Activated T-helper 1 cell treated with anti-CD3 and anti-CD28 coated beads, Interleukin-2, amount 50 U/mL, for 16 hours (primary cell): ENCODE results near the gene CHN2.

Experiments
- DNase-seq, 2 donors: peaks; one replicate each; pipeline ENCODE4 v3.0.0-alpha.2; 2020; ENCODE audit warnings: low read depth in 1 of 2, low spot score in 1 of 2

The CHN2 gene

DNA sequence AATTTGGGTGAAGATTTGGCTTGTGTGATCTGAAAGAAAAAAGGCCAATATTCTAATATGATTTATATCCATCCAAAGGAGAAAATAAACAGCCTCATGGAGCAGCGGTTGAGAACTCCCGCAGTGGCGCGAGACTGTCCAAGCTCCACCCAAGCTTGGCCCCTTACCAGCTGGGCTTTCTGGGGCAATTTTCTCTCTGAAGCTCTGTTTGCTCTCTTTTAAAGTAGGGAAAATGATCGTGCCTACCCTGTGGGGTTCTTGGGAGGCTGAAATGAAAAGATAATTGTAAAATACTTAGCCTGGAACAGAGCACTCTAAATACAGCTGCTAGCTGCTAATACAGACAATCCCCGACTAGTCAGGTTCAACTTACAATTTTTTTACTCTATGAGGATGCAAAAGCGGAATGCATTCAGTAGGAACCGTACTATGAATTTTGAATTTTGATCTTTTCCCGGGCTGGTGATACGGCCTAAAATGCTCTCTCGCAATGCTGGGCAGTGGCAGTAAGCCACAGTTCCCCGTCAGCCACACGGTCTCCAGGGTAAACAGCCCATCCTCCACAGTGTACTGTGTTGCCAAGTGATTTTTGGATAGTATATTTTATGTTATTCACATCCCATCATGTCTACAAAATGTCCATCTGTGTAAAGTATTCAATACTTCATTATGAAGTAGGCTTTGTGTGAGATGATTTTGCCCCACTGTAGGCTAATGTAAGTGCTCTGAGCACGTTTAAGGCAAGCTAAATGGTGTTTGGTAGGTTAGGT is 137.7 kb downstream of the CHN2 start:
- DNase-seq: no peak

DNA sequence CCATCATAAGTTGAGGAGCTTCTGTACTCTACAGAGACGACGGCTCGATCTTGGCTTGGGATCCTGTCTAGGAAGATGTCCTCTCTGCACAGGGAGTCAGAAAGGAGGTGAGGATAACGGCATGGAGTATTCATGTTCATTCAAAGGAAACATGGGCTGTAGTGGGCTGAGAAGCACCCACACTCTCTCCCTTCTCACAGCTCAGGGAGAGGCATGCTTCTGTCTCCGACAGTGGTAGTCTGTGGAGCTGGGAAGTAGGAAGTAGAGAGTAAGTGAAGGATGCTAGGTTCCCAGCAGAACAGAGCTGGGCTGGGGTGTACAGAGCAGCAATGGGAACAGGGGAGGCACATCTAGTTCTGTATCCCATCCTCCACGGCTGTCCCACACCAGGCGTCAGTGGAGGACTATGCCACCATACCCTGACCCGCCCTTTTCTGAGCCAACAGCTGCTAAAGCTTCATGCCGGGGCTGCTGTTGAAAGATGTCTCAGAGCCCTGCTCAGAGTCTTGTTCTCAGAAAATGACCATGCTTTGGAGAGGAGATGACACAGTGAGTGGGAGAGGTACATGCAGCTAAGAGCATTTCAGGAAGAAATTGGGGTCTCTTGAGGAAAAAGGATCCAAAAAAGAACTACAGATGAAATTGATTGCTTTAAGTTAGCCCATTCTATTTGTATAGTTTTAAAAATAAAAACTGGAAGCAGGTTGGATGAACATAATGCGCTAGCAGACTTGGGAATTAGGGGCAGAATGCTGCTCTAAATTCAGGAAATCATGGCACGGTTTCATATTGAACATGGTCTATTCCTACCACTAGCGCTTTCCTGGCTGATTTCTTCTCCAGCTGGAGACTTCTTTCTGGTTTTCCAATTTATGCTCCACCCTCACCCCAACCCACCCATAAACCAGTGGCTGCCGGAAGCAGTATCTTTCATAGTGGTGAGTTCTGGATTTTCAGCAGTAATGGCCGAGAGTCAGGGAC is 138.6 kb downstream of the CHN2 start:
- no peak for DNase-seq

DNA sequence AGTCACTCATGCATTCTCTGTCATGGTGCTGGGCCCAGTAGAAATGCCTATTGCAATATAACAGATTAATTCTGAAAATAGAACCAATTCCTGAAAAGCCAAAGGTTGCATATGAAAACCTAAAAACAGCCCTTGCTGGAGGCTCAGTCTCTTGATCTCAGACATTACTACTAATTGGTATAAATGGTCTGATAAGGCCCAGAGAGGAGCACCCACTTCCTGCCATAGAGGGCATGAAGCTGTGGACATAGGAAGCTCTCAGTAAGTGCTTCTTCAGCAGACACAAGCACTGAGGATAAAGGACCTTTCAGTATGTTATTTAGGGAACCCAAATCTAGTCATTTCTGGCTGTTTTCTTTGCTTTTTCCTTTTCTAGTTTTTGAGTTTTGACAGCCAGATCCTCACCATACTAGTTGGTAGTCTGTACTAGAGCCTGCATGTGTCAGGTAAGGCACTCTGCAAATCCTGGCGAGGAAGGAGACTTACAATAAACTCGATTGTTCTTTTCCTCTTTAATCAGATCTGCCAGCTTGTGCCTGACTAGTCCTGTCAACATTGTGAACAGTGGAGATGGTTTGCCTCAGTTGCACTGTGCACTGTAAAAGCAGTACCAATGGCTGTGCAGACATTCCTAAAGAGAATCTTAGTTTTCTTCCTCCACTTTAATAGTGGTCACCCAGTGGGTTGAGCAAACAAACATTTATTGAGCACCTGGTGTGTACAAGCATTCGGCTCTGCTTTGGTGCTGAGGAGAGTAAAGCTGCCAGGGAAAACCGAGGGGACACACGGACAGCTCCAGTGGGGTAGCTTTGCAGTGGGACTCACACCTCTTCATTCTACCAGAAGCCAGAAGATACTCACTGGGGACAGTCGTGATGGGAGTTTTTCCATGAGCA is 140.9 kb downstream of the CHN2 start:
- no peak for DNase-seq

DNA sequence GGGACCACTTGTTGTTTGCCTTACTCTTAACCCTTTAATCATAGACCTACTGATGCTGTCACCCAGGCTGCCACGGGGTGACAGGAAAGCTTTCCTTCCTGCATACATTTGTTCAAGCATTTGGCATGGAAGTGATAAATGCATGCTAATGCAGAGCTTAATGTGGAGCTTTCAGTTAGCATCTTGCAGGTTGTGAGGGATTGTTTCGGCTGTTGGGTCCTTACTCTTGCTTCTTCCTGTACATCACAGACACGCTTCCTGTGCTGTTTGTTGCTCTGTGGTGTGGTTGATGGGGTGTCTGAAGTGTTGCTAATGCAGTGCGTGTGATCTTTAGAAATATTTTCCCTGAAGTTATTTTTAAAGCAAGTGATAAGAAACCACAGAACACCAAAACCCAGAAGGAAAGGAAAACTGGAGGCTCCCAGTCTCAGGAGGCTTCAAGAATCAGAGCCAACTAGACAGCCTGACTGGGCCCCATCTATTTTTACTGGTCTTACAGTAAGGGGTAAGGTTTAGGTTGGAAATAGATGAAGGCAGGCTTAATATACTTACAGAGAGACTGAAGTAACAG is 143.1 kb downstream of the CHN2 start:
- DNase-seq: no peak

DNA sequence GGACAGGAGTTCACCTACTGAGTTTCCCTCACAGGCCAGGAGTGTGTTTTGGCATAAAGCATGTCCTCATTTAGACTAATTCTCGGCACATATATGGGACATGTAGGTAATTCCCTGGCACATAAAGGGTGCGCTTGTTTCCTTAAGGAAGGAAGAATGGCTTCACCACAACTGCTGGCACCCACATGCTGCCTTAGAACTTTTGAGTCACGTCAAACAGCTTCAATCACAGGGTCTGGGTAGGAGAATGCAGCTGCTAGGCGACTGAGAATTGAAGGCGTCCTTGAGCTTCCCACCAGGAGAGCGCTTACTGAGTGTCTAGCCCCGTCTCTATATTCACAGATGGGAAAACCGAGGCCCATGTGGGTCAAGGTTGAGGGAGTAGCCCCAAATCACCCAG is 146.1 kb downstream of the CHN2 start:
- DNase-seq: no peak

DNA sequence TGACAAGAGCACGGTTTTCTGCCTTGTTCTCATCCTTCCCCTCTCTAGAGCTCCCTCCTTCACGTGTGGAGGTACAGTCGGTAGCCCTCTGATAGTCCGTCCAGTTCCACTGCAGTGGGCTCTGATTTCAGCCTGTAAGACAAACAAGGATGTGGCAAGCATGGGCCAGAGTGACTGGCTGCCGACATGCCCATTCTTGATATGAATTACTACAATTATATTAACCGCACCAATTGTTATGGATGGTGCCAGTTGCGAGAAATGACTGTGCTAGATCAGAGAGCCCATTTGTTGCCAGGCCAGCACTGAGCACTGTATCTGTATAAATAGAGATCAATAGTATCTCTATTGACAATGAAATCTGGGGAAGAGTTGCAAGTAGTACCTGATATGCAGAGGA is 146.6 kb downstream of the CHN2 start:
- no peak for DNase-seq

DNA sequence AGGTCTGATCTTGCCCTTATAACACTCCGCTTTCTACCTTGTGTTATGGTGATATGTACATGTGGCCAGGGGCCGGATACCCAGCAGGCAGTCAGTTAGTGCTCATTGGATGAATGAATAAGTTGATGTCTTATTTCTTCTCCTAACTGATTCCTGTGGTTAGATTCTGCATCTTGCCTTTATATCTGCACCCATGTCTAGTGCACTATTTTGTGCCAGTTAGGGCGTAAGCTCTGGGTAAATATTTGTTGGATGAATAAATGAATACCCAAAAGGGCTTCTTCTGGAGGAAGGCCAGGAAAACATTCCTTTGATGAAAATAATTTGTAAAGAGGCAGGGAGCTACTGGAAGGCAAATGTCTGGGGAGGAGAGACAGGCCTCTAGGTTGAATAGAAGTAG is 148.2 kb downstream of the CHN2 start:
- no peak for DNase-seq

DNA sequence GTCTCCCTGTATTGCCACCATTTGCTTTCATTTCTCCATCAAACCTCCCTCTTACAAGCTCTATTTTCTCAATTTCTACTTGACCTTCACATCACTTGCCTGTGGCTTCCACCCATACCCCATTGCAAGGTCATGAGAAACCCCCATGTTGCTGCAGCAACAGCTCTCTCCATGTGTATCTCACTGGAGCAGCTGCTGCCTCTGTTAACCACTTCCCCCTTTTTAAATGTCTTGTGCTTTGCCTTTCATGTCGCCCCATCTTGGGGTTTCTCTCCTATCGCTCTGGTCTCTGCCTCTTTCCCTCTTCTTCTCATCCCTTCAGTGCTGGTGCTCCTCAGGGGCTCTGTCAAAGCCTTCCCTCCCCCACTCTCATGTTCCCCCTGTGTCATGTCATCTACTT is 148.8 kb downstream of the CHN2 start:
- DNase-seq: no peak

DNA sequence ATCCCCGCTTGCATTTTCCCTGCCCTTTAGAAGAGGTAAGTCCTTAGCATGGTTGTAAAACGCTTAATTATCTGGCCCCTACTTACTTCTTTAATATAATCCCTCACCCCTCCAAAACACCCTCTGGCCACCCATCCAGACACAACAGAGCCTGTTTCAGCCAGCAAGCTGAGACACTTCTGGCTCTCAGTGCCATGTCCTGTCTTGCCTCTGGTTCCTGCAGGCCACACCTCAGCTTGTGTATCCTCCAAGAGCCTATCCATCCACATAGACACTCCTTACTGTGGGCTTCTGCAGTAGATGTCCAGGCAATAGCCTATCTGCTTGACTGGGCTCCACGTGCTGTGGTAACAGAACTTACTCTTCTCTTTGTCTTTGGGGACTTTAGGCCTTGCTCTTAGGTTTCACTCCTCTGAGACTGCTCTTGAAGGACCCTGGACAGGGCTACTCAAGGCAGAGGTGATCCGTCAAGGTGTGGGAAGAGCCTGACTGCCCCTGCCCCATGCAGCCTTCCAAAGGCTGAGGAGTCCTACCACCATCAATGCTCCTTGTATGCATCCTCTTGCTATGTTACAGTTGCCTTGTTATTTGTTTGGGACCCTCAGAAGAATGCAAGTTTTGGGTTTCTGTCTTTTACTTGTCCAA is 149.9 kb downstream of the CHN2 start:
- DNase-seq: no peak

DNA sequence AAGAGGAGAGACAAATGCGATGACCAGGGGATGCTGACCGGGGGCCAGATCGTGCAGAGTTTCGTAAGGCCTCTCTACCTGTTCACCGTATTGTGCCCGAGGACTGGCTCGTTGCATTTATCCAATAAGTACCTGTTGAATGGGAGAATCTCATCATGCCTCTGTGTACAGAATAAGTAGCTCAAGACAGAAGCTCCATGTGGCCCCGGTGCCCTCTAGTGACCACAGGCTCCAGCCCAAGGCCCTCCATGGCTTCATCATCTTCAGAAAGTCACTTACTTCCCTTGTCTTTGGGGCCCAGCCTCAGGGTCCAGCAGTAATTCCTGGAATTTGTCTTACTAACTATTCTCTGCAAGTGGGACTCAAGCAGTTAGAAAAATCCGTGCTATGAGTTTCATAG is 151.0 kb downstream of the CHN2 start:
- DNase-seq: no peak

DNA sequence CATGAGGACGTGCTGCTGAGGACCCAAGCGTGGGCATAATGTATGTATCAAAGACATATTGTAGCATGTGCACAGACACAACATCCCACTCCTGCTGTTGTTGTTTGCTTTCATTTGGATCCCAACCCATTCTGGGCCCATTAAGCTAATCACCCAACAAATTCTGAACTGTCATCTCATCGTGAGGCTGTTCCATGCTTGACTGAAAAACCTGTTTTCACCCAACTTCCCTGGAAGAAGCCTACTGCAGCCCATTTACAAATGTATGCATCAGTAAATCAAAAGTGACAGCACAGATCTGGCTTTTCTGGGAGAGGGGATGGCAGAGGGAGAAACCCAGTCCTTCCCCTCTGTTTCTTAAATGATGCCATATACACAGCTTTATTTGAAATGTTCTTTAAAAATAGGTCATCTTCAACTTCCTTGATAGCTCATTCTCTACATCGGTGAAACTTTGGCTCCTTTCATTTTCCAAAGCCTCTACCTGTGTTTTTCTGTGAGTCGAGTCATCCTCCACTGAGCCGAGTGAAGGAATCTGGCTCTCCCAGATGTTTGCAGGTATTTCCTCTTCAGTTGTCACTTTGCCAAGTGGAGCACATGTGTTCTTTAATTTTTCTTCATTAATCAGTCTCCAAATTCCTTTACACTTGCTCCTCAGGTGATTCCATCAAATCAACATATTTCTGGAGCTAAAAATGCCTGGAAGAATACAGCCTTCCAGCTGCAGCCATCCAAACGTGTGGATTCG is 151.8 kb downstream of the CHN2 start:
- no peak for DNase-seq

DNA sequence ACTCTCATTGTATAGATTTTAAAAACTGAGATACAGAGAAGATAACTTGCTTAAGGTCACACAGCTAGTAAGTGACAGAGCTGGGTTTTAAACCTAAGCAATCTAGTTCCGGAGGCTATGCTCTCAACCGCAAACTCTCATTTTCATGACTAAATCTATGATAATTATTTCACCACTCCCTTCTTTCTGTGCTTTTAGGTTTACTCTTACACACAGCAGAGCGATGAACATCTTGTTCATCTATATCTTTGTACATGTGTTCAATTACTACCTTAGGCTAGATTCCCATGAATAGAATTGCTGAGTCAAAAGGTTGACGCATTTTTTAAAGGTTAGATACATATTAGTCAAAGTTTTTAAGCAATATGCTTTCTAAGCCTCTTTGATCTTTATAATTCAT is 154.8 kb downstream of the CHN2 start:
- DNase-seq: no peak

DNA sequence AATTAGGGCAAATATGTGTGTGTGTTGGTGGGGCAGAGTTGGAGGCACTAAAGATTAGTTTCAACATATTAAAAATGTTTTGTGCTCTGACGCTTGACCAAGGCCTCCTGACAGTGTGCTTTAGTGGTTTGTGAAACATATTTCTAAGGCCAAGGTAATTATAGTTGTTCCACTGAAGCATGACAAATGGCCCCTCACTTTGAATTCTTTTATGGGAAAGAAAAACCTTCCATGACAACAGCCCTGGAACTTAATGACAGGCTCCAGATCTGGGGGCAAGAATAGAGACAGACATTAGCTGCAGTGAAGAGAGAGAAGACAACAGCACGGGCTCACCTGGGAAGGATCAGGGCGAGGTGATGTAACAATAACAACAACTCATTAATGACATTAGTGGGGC is 155.8 kb downstream of the CHN2 start:
- no peak for DNase-seq

DNA sequence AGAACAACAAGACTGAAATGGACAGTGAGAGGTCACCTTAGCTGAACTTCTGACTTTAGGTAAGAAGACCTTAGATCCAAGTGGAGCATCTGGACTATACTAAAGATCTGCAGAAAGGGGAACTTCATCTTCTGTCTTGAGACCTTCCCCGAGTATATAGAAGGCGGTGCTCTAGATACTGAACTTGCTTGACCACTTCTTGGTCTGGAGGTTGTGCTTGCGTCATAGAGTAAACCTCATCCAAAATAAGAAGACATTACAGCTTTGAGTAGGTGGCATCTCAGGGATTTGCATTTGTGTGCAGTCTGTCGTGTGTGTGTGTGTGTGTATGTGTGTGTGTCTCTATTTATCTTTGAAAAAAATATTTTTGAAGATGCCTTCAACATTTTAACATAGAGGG is 157.5 kb downstream of the CHN2 start:
- DNase-seq: no peak

DNA sequence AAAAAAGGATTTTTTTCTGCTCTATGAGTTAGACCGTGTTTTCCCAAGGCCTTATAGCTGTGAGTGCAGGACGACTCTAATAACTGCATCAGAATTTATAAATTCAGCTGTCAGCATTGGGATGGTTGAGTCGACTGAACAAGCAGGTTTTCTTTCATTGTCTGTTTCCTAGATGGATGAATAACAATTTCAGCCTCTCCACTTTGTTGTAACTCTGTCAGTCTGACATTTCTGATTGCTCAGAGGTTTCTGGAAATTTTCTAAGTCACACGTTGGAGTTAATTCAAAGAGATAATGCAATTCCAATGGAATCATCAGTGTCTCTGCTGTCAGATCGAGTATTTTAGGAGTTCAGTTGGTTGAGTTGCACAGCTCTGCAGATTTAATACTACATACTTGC is 159.2 kb downstream of the CHN2 start:
- DNase-seq: no peak

DNA sequence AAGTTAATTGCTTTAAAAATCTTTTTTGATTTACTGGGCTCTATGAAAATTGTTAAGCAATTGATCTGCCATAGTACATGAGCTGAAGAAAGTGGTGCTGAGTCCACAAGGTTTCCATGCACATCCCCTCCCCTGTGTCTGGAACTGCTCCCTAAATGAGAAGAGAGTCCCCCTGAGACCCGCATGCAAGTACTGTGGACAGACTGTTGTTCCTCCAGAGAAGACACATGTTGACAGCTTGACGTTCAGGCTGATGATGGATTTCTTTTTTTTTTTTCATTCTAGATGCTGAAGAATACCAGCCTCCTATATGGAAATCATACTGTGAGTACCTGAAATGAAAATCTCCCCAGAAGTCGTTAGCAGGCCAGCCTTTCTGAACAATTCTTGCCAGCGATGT is 159.8 kb downstream of the CHN2 start:
- no peak for DNase-seq

DNA sequence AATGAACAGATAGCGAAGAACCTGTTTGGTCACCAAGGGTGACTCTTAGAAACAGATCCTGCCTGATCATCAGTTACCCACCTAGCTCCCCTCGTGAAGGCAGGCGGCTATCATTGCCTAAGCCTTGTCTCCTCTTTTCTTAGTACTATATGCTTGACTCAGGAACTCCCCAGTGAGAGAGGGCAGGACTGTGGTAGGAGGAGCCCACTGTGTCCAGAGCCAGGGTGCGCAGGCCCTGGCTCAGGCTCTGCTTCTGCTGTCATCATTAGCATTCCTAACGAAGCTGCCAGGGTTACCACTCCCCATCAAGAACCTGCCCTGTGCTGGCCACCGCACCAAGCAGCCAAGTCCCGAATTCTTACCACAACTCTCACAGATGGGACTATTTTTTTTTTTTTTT is 160.8 kb downstream of the CHN2 start:
- DNase-seq: no peak

DNA sequence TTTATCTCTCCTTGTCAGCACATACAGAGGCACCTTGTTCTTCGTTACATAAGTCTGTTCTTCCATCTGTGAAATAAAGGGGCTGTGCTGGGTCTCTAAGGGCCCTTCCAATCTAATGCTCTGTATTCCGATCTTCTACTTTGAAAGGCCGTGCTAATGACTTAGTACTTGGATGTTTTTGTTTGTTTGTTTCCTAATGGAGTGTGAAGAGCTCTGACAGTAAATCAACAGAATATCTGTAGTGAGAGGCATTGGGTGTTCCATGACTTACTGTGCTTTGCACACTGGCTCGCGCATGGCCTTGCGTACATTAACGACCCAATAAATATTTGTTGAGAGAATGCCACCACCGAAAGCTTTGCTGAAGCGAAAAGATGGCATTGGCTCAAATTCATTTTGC is 162.1 kb downstream of the CHN2 start:
- no peak for DNase-seq

DNA sequence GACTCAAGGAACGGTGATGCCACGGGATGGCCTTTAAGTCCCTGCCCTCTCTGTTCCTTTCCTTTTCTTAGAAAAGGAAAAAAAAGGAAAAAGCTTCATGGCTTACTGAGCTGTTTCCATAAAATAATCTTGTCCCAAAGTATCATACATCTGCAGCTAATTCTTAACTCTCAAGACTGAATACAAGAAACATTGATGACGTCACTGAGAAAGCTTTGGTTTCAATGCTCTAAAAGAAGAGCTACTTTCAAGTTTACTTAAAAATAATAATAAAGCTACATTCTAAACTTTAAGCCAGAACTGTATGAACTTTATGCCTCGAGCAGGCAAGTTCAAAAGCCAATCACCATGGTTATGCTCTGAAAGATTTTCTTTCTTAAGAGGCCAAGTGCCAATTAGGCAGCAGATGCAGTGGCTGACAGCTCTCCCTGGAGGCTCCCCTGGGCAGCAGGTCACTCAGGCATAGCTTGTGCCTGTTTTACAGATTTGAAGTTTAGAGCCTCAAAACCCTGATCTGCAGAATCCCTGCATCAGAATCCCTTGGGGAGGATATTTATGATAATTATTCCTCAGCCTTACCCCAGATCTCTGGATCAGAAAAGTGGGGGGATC is 165.0 kb downstream of the CHN2 start:
- DNase-seq: no peak
